HEK293T (cell line): Measurements from ENCODE around the gene LRP8.

Source experiments
- PKNOX1 ChIP-seq: fragments of 450-650 bp; IDR thresholded peaks from 2 replicates; pipeline ENCODE4 v1.6.1; 2016
- TARDBP ChIP-seq: fragments of 450-650 bp; IDR thresholded peaks from 2 replicates; pipeline ENCODE4 v1.6.1; 2016

GRCh38 chr1:53324321-53324720 is 3.5 kb downstream of the LRP8 start:
- TF ChIP-seq TARDBP (no peak), PKNOX1 (no peak)
